Measurements from ENCODE around the gene PELI2. TPM values are rescaled to one million over a fixed set of nuclear protein-coding genes. Genes with fewer than 3 reads are reported as not detected.

Gene PELI2
- total and polyA plus RNA-seq, 8 donors, result 6.0 to 46.6 (median 32.6) TPM

GRCh38 chr14:56170028-56170427 is 51.8 kb downstream of the PELI2 start:
- H3K27ac ChIP-seq, result peak overlapping the region in 1 of 4 donors; percentile 76
- H3K36me3 ChIP-seq, result no peaks in the 10 kb centered on the region
- peaks cover 22 to 42% (median 36%) of the 10 kb centered on the region in 3 donors for H3K4me1 ChIP-seq
- no peak for TF ChIP-seq CTCF (IDR thresholded peaks at IDR 0.05)
- no peak for FAIRE-seq
- no peaks in the 10 kb centered on the region for H3K9me3 ChIP-seq
- H3K27me3 ChIP-seq, result no peaks in the 10 kb centered on the region
- intact Hi-C loops (cut with DNase I), result no loop called here
- H3K4me3 ChIP-seq, result no peak overlapping the region
- 85 to 92% methylated on average over 6 of the region's 6 CpGs for WGBS, 2 donors
- no peak for DNase-seq
- no peak for ATAC-seq

DNA sequence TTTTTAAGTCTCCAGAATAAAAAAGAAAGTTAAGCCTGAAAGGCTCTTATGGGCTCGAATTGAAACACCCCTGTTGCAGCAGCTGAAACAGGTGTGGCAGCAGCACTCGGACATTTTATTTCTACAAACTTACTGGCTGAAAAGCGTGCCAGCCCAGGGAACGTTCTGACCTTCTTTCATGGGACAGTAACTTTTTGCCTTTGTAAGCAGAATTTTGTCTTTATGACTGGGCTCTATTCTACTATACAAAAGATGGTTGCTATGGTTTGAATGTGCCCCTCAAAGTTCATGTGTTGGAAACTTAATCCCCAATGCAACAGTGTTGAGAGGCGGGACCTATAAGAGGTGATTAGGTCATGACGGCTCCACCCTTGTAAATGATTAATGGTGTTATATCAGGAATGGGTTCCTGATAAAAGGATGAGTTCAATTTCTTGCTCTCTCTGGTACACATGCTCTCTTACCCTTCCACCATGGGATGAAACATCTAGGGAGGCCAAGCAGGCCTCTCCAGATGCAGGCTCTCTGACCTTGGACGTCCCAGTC is 52.7 kb downstream of the PELI2 start:
- Histone ChIP-seq H3K36me3 (no peaks in the 10 kb centered on the region), H3K4me3 (no peak overlapping the region), H3K9me3 (no peaks in the 10 kb centered on the region), H3K27ac (peak overlapping the region in 3 of 4 donors; percentile 2 to 76 (median 53)), H3K4me1 (peaks cover 28 to 50% (median 36%) of the 10 kb centered on the region in 3 donors), H3K27me3 (no peaks in the 10 kb centered on the region)
- intact Hi-C loops (cut with DNase I), result no loop called here
- DNase-seq (no peak), FAIRE-seq (no peak), ATAC-seq (peak; percentile 16 to 58 (median 42))
- 35 to 42% methylated on average over 7 of the region's 7 CpGs for WGBS, 2 donors
- TF ChIP-seq CTCF (IDR thresholded peaks at IDR 0.05), result no peak

DNA sequence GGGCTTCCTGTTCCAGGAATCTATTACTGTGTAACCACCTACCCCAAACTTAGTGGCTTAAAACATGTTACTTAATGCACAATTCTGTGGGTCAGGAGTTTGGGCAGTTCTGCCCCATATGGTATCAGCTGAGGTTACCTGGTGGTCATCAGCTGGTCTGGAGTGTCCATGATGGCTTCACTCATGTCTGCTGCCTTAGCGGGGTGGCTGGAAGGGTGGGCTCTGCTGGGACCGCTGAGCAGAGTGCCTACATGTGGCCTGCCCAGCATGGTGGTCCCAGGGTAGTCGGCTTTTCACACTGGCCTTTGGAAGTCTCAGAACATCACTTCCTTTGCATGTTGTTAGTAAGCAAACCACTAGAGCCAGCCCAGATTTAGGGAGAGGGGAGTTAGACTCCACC is 53.9 kb downstream of the PELI2 start:
- intact Hi-C loops (cut with DNase I), result no loop called here
- Histone ChIP-seq H3K27ac (peak overlapping the region in 3 of 4 donors; percentile 40 to 76 (median 53)), H3K27me3 (no peaks in the 10 kb centered on the region), H3K4me3 (no peak overlapping the region), H3K4me1 (peaks cover 37 to 57% (median 41%) of the 10 kb centered on the region in 3 donors), H3K9me3 (no peaks in the 10 kb centered on the region), H3K36me3 (no peaks in the 10 kb centered on the region)
- FAIRE-seq (no peak), DNase-seq (no peak), ATAC-seq (no peak)
- TF ChIP-seq CTCF (IDR thresholded peaks at IDR 0.05), result no peak
- WGBS, 2 donors, result 92 to 97% methylated on average over 3 of the region's 3 CpGs

DNA sequence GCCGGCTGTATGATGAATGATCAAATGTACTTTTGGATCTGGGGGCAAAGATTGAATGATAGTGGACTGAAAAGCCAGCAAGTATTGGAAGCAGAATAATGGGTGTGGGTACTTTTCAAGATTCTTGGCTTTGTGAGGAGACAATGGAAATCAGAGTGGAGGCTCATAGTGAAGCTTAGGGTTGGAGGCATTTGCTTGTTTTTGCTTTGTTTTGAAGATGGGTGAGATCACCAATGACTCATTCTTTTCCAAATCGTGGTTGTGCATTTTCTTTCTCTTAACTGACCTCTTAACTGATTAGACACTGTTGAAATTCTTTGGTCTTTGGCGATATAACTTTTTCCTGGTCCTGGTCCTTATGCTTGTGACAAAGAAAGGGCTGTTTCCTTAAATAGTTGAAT is 54.4 kb downstream of the PELI2 start:
- 29% methylated on average over 3 of the region's 3 CpGs for WGBS, 2 donors

More for the DNA sequence above, 54.4 kb downstream of the PELI2 start:
- TF ChIP-seq CTCF (IDR thresholded peaks at IDR 0.05), result no peak
- intact Hi-C loops (cut with DNase I), result no loop called here
- no peak for FAIRE-seq
- Histone ChIP-seq H3K9me3 (no peaks in the 10 kb centered on the region), H3K4me3 (no peak overlapping the region), H3K27me3 (no peaks in the 10 kb centered on the region), H3K27ac (peak overlapping the region in 3 of 4 donors; percentile 40 to 76 (median 53)), H3K4me1 (peaks cover 37 to 62% (median 40%) of the 10 kb centered on the region in 3 donors), H3K36me3 (no peaks in the 10 kb centered on the region)
- DNase-seq, result no peak
- peak; percentile 3 to 34 (median 16) for ATAC-seq
